HG02938 (cell line): Measurements from ENCODE around the gene RALGDS.
A peak's percentile ranks its signal among the peaks of the same experiment; 100 is the strongest.

ENCODE experiments used
- ATAC-seq: cut with Tn5 transposase; IDR thresholded peaks from one replicate; pipeline ENCODE4 v1.9.1; 2021; ENCODE audit warnings: mild to moderate bottlenecking, moderate library complexity; ENCODE audit not compliant: unreplicated experiment

Gene RALGDS

GRCh38 chr9:133137451-133138231 is 16.6 kb upstream of the RALGDS start:
- no peak for ATAC-seq

DNA sequence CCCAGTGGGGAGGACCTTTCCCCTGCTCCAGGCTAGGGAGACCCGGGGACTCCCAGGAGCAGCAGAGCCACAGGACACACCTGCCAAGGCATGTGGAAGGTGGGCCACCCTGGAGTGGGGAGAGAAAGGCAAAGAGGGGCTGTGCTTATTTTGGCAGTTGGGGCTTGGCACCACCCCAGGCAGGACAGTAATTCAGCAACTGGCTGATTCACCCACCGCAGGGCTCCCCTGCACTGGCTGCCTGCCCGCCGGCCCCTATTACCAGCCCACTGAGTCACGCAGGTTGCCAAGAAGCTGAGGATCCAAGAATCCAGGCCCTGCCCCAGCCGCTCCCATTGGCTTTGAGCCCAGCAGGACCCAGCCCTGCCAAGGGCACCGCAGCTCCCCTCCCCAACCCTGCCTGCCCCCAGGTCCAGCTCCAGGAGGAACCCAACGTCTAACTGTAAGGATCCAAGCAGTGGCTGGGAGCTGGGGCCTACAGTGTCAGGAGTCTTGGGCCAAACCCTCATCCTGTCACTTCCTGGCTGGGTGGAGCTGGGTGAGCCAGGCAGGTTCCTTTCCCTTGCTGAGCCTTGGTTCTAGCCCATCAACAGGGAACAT is 14.2 kb upstream of the RALGDS start:
- ATAC-seq, result no peak

- no peak for ATAC-seq
Observed at GRCh38 chr9:133134388-133135145, 13.5 kb upstream of the RALGDS start.

GRCh38 chr9:133133681-133134387 is 12.8 kb upstream of the RALGDS start:
- peak; percentile 88 for ATAC-seq

GRCh38 chr9:133132174-133132573 is 11.1 kb upstream of the RALGDS start:
- no peak for ATAC-seq

DNA sequence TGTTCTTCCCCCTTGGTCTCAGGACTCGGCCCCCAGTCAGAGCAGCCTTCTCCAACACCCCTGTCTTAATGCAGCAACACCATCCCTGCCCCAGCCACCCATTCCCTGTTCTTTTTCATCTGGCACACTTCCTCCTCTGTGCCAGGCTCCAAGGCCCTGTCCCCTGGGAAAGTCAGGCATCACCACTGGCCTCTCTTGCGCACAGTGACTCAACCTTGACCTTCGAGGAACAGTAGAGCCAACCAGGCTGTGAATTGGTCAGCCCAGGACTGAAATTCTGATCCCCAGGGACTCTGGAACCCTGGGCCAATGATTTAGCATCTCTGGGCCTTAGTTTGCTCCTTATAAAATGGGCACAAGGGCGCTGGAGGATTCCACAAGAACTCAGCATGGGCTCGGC is 10.5 kb upstream of the RALGDS start:
- ATAC-seq, result no peak

- ATAC-seq, result no peak
Observed at GRCh38 chr9:133130685-133131244, 9.7 kb upstream of the RALGDS start.

DNA sequence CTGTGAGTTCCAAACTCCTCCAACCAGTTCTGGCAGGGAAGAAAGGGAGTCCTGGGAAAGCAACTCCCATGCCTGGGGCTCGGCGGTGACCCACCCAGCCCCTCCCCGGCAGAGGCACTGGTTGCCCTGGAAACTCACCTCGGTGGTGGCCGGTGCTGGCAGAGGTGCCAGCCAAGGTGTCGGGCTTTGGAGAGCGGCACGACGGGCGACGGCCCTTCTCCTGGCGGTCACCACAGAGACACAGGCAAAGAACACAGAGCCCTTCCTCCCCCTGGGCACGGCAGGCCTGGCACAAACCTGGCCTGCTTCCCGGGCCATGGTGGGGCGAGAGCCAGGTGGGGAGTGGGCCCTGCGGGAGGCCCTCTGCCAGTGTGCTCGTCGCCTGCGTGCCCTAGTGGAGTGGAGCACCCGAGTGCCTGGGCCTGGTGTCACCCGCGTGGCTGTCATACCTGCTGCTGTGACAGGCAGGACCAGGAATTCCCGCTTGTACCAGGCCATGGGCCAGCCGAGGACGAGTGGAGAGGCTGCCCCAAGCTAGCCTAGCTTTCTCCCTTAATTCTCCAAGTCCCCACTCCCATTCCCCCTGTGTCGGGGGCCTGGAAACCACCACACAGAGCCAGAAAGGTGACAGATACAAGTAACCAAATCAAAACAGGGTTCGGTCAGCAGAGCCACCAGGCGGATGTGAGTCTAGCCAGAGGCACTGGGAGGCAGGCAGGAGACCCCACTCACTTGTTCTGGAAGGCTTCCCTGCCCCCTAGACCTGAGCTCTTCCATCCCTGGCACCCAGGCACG is 8.2 kb upstream of the RALGDS start:
- ATAC-seq, result no peak

DNA sequence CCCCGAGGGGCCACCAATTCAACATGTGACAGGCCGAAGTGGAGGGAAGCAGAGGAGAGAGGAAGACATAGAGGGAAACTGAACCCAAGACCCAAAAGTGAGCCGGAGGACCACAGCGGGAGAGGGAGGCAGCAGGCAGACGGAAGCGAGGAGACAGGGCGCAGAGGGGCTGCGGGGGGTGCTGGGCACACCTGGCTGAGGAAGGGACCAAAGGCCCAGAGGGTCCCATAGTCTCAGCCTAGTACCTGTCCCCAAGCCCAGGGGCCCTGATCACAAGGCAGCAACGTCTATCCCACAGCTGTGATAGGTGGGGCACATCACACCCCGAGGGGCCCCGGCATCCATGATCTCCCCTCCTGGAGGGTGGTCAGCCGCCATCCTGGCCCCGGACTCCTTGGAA is 7.1 kb upstream of the RALGDS start:
- ATAC-seq, result no peak

DNA sequence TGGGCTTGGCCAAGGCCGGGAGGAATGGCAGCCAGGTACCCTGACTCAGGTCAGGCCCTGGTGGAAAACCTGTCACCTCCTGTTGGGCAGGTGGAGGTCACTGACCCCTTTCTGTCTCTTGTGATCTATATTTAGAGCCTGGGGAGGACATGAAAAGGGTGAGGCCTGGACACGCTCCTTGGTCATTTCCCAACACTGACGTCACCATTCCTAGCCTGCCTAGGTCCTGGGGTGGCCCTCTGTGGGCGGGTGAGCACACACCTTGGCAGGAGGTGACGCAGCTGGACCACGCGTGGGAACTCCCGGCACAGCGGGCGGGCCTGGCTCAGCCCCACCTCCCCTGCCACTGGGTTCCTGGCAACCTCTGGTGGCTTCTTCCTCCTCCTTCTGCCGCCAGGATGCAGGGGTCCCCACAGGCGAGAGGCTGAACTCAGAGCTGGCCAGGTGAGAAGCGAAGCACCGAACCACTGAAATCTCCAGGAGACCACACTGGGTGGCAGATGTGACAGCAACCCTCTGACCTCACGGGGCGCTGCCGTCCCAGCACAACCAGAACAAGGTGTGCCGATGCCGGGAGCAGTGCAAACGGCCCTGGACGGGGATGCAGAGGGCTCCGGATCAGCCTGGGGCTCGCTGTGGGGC is 6.4 kb upstream of the RALGDS start:
- ATAC-seq, result no peak

DNA sequence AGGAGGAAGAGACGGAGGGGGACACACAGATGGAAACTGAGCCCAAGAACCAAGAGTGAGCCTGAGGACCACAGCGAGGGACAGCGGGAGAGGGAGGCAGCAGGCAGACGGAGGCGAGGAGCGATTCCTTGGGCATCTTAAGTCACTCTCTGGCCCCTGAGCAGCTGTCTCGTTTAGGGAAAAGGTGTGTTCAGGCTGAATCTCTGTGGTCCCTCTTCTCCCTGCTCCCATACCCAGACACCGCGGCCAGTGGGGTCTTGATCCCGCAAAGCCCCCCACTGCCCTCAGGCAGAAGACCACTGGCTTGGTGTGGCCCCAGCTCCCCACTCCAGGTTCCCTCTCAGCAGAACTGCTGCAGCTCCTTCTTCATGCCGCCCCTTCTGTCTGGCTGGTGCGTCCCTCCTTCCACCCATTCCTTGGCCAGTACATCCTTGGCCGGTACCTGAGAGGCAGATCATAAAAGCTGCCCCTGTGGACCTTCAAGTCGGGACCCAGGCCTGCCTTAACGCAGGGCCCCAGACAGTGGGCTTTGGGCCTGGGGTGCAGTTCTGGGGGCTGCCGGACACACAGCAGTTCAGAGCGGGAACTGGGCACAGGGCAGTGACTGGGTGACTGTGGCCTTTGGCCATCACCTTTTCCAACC is 5.8 kb upstream of the RALGDS start:
- no peak for ATAC-seq

DNA sequence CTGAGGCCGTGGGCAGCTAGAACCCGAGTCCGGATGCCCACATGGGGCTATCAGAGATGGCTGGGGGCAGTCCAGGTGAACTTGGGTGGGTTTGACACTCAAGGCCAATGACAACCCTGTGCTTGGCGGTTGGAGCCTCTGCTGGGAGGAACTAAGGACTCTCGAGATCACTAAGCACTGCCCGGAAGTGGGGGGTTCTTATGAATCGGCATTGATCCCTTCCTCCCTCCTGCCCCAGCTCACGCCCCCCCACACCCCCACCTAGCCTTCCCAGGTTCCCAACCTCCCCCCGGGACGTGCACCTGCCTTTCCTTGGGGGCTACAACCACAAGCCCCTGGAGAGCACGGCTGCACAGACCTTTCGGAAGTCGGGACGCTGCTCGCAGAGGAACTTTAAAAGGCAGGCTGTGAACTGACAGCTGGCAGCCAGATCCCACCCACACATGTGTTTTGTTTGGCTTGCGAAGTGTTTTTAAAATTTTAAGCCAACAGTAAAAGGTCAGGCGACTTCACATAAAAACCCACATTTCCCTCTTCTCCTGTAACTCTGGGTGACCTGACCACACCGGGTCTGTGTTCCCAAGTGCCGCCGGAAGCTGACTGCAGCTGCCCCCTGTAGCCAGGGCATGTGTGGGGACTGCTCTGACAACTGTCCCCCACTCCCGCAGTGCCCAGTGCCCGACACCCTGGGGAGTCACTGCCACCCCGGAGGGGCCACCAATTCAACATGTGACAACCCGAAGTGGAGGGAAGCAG is 5.1 kb upstream of the RALGDS start:
- ATAC-seq, result peak; percentile 40

DNA sequence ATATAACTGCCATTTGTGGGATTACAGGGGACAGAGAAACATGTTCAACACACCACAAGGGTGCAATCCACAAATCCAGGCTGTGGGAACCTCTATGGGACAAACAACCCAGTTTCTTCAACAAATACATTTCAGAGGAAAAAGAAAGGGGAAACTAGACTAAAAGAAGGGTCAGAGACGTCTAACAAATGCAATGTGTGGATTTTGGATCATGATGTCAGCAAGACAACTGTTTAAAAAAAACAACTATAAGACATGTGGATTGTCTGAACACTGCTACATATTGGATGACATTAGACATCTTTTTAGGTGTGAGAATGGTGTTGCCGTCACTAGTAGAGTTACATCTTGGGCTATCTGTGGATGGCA is 3.9 kb upstream of the RALGDS start:
- no peak for ATAC-seq

DNA sequence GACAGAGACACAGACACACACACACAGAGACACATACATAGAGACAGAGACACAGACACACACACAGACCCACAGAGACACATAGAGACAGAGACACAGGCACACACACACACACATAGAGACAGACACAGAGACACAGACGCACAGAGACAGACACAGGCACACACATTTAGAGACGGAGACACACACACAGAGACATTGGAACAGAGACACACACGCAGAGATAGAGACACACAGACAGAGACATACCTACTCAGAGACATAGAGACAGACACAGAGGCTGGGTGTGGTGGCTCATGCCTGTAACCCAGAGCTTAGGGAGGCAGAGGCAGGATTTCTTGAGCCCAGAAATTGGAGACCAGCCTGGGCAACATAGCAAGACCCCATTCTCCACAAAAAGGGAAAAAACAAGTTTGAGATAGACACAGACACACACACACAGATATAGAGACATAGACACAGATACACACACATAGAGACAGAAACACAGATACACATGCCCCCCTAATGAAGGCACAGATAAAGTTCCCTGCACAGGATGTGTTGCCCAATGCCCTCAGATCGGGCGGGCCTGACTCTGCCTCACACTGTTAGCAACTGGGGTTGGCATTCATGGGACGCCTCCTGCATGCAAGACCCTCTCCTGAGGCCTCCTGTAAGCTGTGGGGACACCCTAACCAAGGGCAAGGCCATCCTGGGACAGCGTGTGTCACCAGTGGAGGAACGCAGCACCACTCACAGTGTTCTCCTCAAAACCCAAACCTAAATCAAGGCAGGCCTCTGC is 3.3 kb upstream of the RALGDS start:
- no peak for ATAC-seq

GRCh38 chr9:133122935-133123611 is 2.0 kb upstream of the RALGDS start:
- no peak for ATAC-seq

- ATAC-seq, result no peak
Observed at GRCh38 chr9:133122605-133122934, 1.5 kb upstream of the RALGDS start.

- ATAC-seq, result no peak
Observed at GRCh38 chr9:133121915-133122550, 993 bp upstream of the RALGDS start.
